GM23248 (cell line): Measurements from ENCODE around the gene FARP1. TPM values are rescaled to one million over a fixed set of nuclear protein-coding genes. Genes with fewer than 3 reads are reported as not detected.

Experiments
- DNase-seq: peaks from one replicate; pipeline ENCODE4 v3.0.0-alpha.2; 2015
- H2AFZ ChIP-seq: fragments of 200-600 bp; sonication (generic); 2 replicates; pipeline ENCODE4 v1.6.1; 2016; ENCODE audit warnings: antibody characterized with exemption
- H3F3A ChIP-seq: fragments of 200-600 bp; sonication (generic); 2 replicates; pipeline ENCODE4 v1.6.1; 2016; ENCODE audit warnings: mild to moderate bottlenecking, antibody characterized with exemption, mixed run types; ENCODE audit not compliant: insufficient read depth
- H3K27ac ChIP-seq: fragments of 200-600 bp; sonication (generic); 2 replicates; pipeline ENCODE4 v1.5.1; 2016; ENCODE audit warnings: mild to moderate bottlenecking
- H3K27me3 ChIP-seq: fragments of 200-600 bp; sonication (generic); replicated peaks from 2 replicates; pipeline ENCODE4 v1.6.1; 2016; ENCODE audit warnings: mild to moderate bottlenecking; ENCODE audit not compliant: insufficient read depth
- H3K36me3 ChIP-seq: fragments of 200-600 bp; sonication (generic); 2 replicates; pipeline ENCODE4 v1.6.1; 2016; ENCODE audit warnings: low read depth, mild to moderate bottlenecking
- H3K4me1 ChIP-seq: fragments of 200-600 bp; sonication (generic); 2 replicates; pipeline ENCODE4 v1.6.1; 2016; ENCODE audit warnings: mild to moderate bottlenecking; ENCODE audit not compliant: insufficient read depth
- H3K4me2 ChIP-seq: fragments of 200-600 bp; sonication (generic); one replicate; pipeline ENCODE4 v1.6.1; 2016; ENCODE audit warnings: mild to moderate bottlenecking; ENCODE audit not compliant: unreplicated experiment
- H3K4me3 ChIP-seq: fragments of 200-600 bp; sonication (generic); 2 replicates; pipeline ENCODE4 v1.5.1; 2016; ENCODE audit warnings: mild to moderate bottlenecking
- H3K79me2 ChIP-seq: fragments of 200-600 bp; sonication (generic); 2 replicates; pipeline ENCODE4 v1.6.1; 2016; ENCODE audit warnings: mild to moderate bottlenecking; ENCODE audit not compliant: insufficient read depth
- H3K9ac ChIP-seq: fragments of 200-600 bp; sonication (generic); 2 replicates; pipeline ENCODE4 v1.6.1; 2016; ENCODE audit warnings: mild to moderate bottlenecking
- H3K9me2 ChIP-seq: fragments of 200-600 bp; sonication (generic); 2 replicates; pipeline ENCODE4 v1.6.1; 2016; ENCODE audit warnings: mixed run types, mild to moderate bottlenecking, moderate library complexity; ENCODE audit not compliant: insufficient read depth
- H3K9me3 ChIP-seq: fragments of 200-600 bp; sonication (generic); one replicate; pipeline ENCODE4 v1.6.1; 2017; ENCODE audit warnings: low read depth
- H4K20me1 ChIP-seq: fragments of 200-600 bp; sonication (generic); 2 replicates; pipeline ENCODE4 v1.6.0; 2016; ENCODE audit not compliant: insufficient read depth
- EZH2 ChIP-seq: fragments of 200-600 bp; sonication (generic); IDR thresholded peaks from 2 replicates; pipeline ENCODE4 v1.6.1; 2018; ENCODE audit warnings: antibody characterized with exemption, mild to moderate bottlenecking; ENCODE audit not compliant: insufficient read depth, poor library complexity, severe bottlenecking
- EZH2phosphoT487 ChIP-seq: fragments of 200-600 bp; sonication (generic); IDR thresholded peaks from 2 replicates; pipeline ENCODE4 v1.6.1; 2018; ENCODE audit warnings: antibody characterized with exemption, moderate library complexity, mild to moderate bottlenecking, low read depth; ENCODE audit not compliant: insufficient read depth
- WGBS, 2 experiments: methylation state at CpG; one replicate each; pipeline ENCODE4 v1.1.6; 2015 to 2017; ENCODE audit warnings: low lambda C conversion rate in 2 of 2, low coverage in 1 of 2; ENCODE audit errors: missing lambda C conversion rate in 2 of 2; 5-methylcytosine and 5-hydroxymethylcytosine counted together
- in situ Hi-C: fragments of 300-500 bp; cut with MboI; formaldehyde crosslinking; loops from 2 replicates; pipeline ENCODE4 v1.15.0; 2020
- polyA plus RNA-seq: library from polyadenylated mRNA; unstranded; fragments of >200 nt; fragmentation: Nextera tagmentation; extraction: Ambion mirVana; gene quantifications from 2 replicates; pipeline ENCODE4 v1.2.1, GENCODE V29; 2016
- total RNA-seq: library from RNA; depleted of rRNA; stranded (reverse); fragments of >200 nt; shearing (Covaris generic); gene quantifications from 2 replicates; pipeline ENCODE4 v1.2.3, GENCODE V29; 2014

Gene FARP1
- total and polyA plus RNA-seq, 2 experiments from 2014 or later = 53.7 to 56.6 TPM

GRCh38 chr13:98236197-98236596, 93.3 kb downstream of the FARP1 start:
- DNase-seq = no peak
- no peaks in the 10 kb centered on the region for H4K20me1 ChIP-seq
- H3K4me1 ChIP-seq = peaks cover 7% of the 10 kb centered on the region; the same call in 1 of the 2 replicates
- no peaks in the 10 kb centered on the region for H3F3A ChIP-seq
- 76 to 81% methylated on average over 6 of the region's 6 CpGs for WGBS, 2 experiments
- H3K4me3 ChIP-seq = no peak overlapping the region
- no peak overlapping the region for H3K9ac ChIP-seq
- peaks cover 96% of the 10 kb centered on the region for H3K79me2 ChIP-seq
- H3K27me3 ChIP-seq = no peaks in the 10 kb centered on the region
- TF ChIP-seq EZH2 = no peak
- no peak for TF ChIP-seq EZH2phosphoT487
- in situ Hi-C loops = no loop called here
- H3K27ac ChIP-seq = no peak overlapping the region
- H3K9me2 ChIP-seq = no peaks in the 10 kb centered on the region
- no peaks in the 10 kb centered on the region for H3K9me3 ChIP-seq
- H2AFZ ChIP-seq = no peak overlapping the region
- no peaks in the 10 kb centered on the region for H3K36me3 ChIP-seq
- no peak overlapping the region for H3K4me2 ChIP-seq

GRCh38 chr13:98237331-98237730, 94.4 kb downstream of the FARP1 start:
- Histone ChIP-seq H3K27ac (no peak overlapping the region), H3K9ac (no peak overlapping the region), H3K9me3 (no peaks in the 10 kb centered on the region), H3K4me2 (no peak overlapping the region), H2AFZ (no peak overlapping the region), H3K27me3 (no peaks in the 10 kb centered on the region), H3K36me3 (no peaks in the 10 kb centered on the region), H4K20me1 (no peaks in the 10 kb centered on the region), H3K4me1 (peaks cover 6% of the 10 kb centered on the region; the same call in 1 of the 2 replicates), H3K4me3 (no peak overlapping the region), H3K79me2 (peaks cover 94% of the 10 kb centered on the region), H3K9me2 (no peaks in the 10 kb centered on the region), H3F3A (no peaks in the 10 kb centered on the region)
- TF ChIP-seq EZH2phosphoT487 (no peak), EZH2 (no peak)
- no peak for DNase-seq
- 97% methylated on average over 8 of the region's 8 CpGs for WGBS, 2 experiments
- in situ Hi-C loops = no loop called here

GRCh38 chr13:98239162-98240076, 96.5 kb downstream of the FARP1 start:
- WGBS, 2 experiments = 69 to 70% methylated on average over 12 to 13 of the region's 14 CpGs
- in situ Hi-C loops = no loop called here
- H3K4me2 ChIP-seq = no peak overlapping the region
- H4K20me1 ChIP-seq = no peaks in the 10 kb centered on the region
- peaks cover 93% of the 10 kb centered on the region for H3K79me2 ChIP-seq
- no peak overlapping the region for H3K27ac ChIP-seq
- no peaks in the 10 kb centered on the region for H3K9me3 ChIP-seq
- no peak overlapping the region for H2AFZ ChIP-seq
- H3K36me3 ChIP-seq = no peaks in the 10 kb centered on the region
- TF ChIP-seq EZH2phosphoT487 (no peak), EZH2 (no peak)
- H3F3A ChIP-seq = peaks cover 1% of the 10 kb centered on the region; the same call in 1 of the 2 replicates
- no peak overlapping the region for H3K4me3 ChIP-seq
- H3K9ac ChIP-seq = no peak overlapping the region
- DNase-seq = no peak
- no peaks in the 10 kb centered on the region for H3K27me3 ChIP-seq
- H3K4me1 ChIP-seq = no peaks in the 10 kb centered on the region
- H3K9me2 ChIP-seq = no peaks in the 10 kb centered on the region

- H3K9me3 ChIP-seq = no peaks in the 10 kb centered on the region
- H3K4me2 ChIP-seq = no peak overlapping the region
- peaks cover 8% of the 10 kb centered on the region; the same call in 1 of the 2 replicates for H3F3A ChIP-seq
- in situ Hi-C loops = no loop called here
- no peaks in the 10 kb centered on the region for H3K9me2 ChIP-seq
- no peaks in the 10 kb centered on the region for H3K36me3 ChIP-seq
- no peaks in the 10 kb centered on the region for H3K4me1 ChIP-seq
- no peak overlapping the region for H2AFZ ChIP-seq
- 92 to 95% methylated on average over 12 of the region's 12 CpGs for whole genome bisulfite sequencing, 2 experiments
- H3K27me3 ChIP-seq = no peaks in the 10 kb centered on the region
- DNase-seq = no peak
- no peak overlapping the region for H3K9ac ChIP-seq
- H4K20me1 ChIP-seq = no peaks in the 10 kb centered on the region
- TF ChIP-seq EZH2phosphoT487 = no peak
- TF ChIP-seq EZH2 = no peak
- no peak overlapping the region for H3K4me3 ChIP-seq
- H3K27ac ChIP-seq = no peak overlapping the region
- peaks cover 91% of the 10 kb centered on the region for H3K79me2 ChIP-seq
These were observed 97.2 kb downstream of the FARP1 start for GRCh38 chr13:98240135-98240534.
